Esophagus muscularis mucosa (tissue), 4 donors: ENCODE data around the gene MIOX. TPM values are rescaled to one million over a fixed set of nuclear protein-coding genes. Genes with fewer than 3 reads are reported as not detected.

ENCODE experiments used
- DNase-seq: peaks from one replicate; pipeline ENCODE4 v3.0.0-alpha.2; 2017; ENCODE audit errors: extremely low spot score
- H3K27ac ChIP-seq, 4 donors: fragments of 200-600 bp; sonication (generic); replicated peaks in 1 of 4; 1 replicate in 3 of 4; 2 replicates in 1 of 4; pipeline ENCODE4 v1.5.1; 2016 to 2019; ENCODE audit warnings: mild to moderate bottlenecking in 1 of 4
- H3K27me3 ChIP-seq, 4 donors: fragments of 200-600 bp; sonication (generic); one replicate each; pipeline versions ENCODE4 v1.5.1 to v1.6.0; 2016 to 2019
- H3K36me3 ChIP-seq, 4 donors: fragments of 200-600 bp; sonication (generic); one replicate each; pipeline ENCODE4 v1.5.1; 2016 to 2019
- H3K4me1 ChIP-seq, 4 donors: fragments of 200-600 bp; sonication (generic); one replicate each; pipeline ENCODE4 v1.5.1; 2016 to 2019
- H3K4me3 ChIP-seq, 4 donors: fragments of 200-600 bp; sonication (generic); 1 replicate in 2 of 4; 2 replicates in 2 of 4; pipeline ENCODE4 v1.5.1; 2016 to 2019; ENCODE audit warnings: mild to moderate bottlenecking in 4 of 4, moderate library complexity in 1 of 4
- H3K9me3 ChIP-seq, 4 donors: fragments of 200-600 bp; sonication (generic); 1 replicate in 3 of 4; 2 replicates in 1 of 4; pipeline ENCODE4 v1.5.1; 2016 to 2019
- EP300 ChIP-seq: sonication (generic); formaldehyde crosslinking; IDR thresholded peaks from one replicate; pipeline ENCODE4 v1.6.1; 2017; ENCODE audit warnings: antibody characterized with exemption
- POLR2A ChIP-seq: fragments of 450-650 bp; IDR thresholded peaks from one replicate; pipeline ENCODE4 v1.6.1; 2017; ENCODE audit warnings: antibody characterized with exemption, moderate library complexity, mild to moderate bottlenecking, low read depth
- POLR2AphosphoS5 ChIP-seq, 2 donors: sonication (generic); formaldehyde crosslinking; IDR thresholded peaks; one replicate each; pipeline ENCODE4 v1.6.1; 2017; ENCODE audit warnings: antibody characterized with exemption in 2 of 2
- WGBS: methylation state at CpG from one replicate; pipeline ENCODE4 v1.1.5; 2018; 5-methylcytosine and 5-hydroxymethylcytosine counted together
- intact Hi-C: fragments of 100-400 bp; cut with DNase I; formaldehyde crosslinking; loops from one replicate; pipeline ENCODE4 v1.15.1; 2023
- total RNA-seq, 4 donors: library from RNA; depleted of rRNA; stranded (reverse); fragments of >200 nt; gene quantifications; one replicate each; pipeline versions ENCODE4 v1.1.0 to v1.2.1, GENCODE V29; 2016
- TF ChIP-seq, protein P1 (sequence below), 3 experiments: fragments of 200-600 bp in 2 of 3; fragments of 450-650 bp in 1 of 3; sonication (generic) in 2 of 3; IDR thresholded peaks; one replicate each; pipeline ENCODE4 v1.5.1; 2017 to 2019; ENCODE audit warnings: antibody characterized with exemption in 3 of 3, mild to moderate bottlenecking in 2 of 3, moderate library complexity in 1 of 3

Gene MIOX
- total RNA-seq, 4 donors from 2014 or later = not detected

DNA sequence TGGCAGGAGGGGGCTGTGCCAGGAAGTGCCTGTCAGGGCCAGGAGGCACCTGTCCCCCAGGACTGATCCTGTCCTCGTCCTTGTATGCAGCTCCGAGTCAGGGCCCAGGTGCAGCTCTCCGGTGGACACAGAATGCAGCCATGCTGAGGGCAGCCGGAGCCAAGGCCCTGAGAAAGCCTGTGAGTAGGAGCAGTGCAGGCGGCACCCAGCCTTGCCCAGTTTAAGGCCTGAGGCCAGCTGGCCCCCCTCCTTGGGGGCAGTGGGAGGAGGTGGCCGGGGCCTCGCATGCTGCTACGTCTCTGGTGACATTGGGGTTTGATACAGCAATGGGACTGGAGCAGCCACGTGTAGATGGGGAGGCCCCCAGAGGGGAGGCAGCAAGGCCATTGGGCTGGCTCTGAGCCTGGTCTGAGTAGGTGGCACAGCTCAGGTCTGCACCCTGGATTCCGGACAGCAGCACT is 46.8 kb upstream of the MIOX start:
- Histone ChIP-seq H3K36me3 (peaks cover 56 to 89% (median 82%) of the 10 kb centered on the region in 4 donors), H3K27me3 (no peaks in the 10 kb centered on the region), H3K27ac (no peak overlapping the region), H3K4me1 (peaks cover 8 to 18% (median 14%) of the 10 kb centered on the region in 4 donors), H3K4me3 (no peak overlapping the region), H3K9me3 (no peaks in the 10 kb centered on the region)
- 100% methylated on average over 2 of the region's 10 CpGs for WGBS
- intact Hi-C loops = no loop called here
- DNase-seq = no peak
- TF ChIP-seq POLR2A = no peak
- TF ChIP-seq, protein P1, sequence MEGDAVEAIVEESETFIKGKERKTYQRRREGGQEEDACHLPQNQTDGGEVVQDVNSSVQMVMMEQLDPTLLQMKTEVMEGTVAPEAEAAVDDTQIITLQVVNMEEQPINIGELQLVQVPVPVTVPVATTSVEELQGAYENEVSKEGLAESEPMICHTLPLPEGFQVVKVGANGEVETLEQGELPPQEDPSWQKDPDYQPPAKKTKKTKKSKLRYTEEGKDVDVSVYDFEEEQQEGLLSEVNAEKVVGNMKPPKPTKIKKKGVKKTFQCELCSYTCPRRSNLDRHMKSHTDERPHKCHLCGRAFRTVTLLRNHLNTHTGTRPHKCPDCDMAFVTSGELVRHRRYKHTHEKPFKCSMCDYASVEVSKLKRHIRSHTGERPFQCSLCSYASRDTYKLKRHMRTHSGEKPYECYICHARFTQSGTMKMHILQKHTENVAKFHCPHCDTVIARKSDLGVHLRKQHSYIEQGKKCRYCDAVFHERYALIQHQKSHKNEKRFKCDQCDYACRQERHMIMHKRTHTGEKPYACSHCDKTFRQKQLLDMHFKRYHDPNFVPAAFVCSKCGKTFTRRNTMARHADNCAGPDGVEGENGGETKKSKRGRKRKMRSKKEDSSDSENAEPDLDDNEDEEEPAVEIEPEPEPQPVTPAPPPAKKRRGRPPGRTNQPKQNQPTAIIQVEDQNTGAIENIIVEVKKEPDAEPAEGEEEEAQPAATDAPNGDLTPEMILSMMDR (IDR thresholded peaks at IDR 0.05) = no peak
- TF ChIP-seq POLR2AphosphoS5 (IDR thresholded peaks at IDR 0.05) = no peak
- TF ChIP-seq EP300 = no peak

DNA sequence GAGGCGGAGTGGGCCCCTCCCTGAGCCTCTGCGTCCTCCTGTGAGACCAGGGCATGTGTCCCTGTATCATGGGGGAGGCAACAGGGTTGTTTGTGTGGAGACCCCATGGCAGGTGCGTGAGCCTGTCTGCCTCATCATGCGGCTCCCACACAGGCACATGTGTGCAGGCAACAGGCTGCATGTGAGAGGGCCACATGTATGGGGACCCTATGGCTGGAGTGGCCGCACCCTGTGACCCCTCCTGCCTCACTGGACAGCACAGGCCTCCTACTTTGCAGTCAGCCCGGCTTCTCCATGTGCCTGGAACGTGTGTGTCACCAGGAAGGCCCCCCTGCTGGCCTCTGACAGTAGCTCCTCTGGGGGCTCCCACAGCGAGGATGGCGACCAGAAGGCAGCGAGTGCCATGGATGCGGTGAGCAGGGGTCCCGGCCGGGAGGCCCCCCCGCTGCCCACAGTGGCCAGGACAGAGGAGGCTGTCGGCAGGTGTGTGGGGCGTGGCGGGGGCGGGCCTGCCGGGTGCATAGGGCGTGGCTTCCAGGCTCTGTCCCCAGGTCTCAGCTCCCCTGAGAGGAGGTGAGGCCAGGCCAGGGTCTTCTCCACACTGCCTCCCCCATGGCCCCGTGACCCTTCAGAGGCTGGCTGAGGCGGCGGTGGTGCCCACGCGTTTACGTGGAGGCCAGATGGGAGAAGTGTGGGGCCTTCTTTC is 46.0 kb upstream of the MIOX start:
- Histone ChIP-seq H3K27me3 (no peaks in the 10 kb centered on the region), H3K36me3 (peaks cover 62 to 89% (median 81%) of the 10 kb centered on the region in 4 donors), H3K9me3 (no peaks in the 10 kb centered on the region), H3K4me1 (peaks cover 8 to 25% (median 16%) of the 10 kb centered on the region in 4 donors), H3K4me3 (no peak overlapping the region), H3K27ac (no peak overlapping the region)
- no peak for DNase-seq
- 86% methylated on average over 20 of the region's 26 CpGs for WGBS
- intact Hi-C loops = no loop called here
- TF ChIP-seq, protein P1 (IDR thresholded peaks at IDR 0.05) = no peak
- TF ChIP-seq POLR2AphosphoS5 (IDR thresholded peaks at IDR 0.05) (no peak), EP300 (no peak), POLR2A (no peak)

DNA sequence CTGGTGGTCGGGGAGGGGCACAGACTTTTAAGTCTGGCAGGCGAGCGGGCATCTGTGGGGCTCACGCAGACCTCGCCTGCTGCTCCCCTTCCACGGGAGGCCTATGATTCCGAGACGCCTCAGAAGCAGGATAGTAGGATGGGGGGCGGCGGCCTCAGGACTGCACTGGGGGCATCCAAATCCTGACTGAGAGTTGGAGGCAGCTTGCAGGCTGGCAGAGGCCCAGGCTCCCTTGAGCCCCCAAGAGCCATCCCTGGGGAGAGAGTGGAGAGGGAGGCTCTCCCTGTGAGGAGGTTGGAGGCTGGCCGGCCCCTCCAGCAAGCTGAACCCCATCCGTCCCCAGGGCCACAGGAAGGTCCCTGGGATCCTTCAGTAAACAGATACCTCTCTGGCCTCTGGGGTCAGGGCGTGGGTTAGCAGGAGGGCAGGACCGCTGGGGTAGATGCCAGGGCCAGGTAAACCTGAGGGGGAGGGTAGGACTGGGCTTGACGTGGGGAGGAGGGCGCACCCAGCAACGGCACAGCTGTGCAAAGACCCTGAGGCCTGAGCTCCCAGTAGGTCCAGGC is 45.1 kb upstream of the MIOX start:
- H3K4me3 ChIP-seq = no peak overlapping the region
- H3K36me3 ChIP-seq = peaks cover 56 to 89% (median 81%) of the 10 kb centered on the region in 4 donors
- no peak for DNase-seq
- no peak overlapping the region for H3K27ac ChIP-seq
- TF ChIP-seq, protein P1 (IDR thresholded peaks at IDR 0.05) = no peak
- no peak for TF ChIP-seq POLR2A
- no peak for TF ChIP-seq POLR2AphosphoS5 (IDR thresholded peaks at IDR 0.05)
- TF ChIP-seq EP300 = no peak
- no peaks in the 10 kb centered on the region for H3K9me3 ChIP-seq
- 90% methylated on average over 7 of the region's 17 CpGs for WGBS
- peaks cover 8 to 25% (median 16%) of the 10 kb centered on the region in 4 donors for H3K4me1 ChIP-seq
- H3K27me3 ChIP-seq = no peaks in the 10 kb centered on the region
- intact Hi-C loops = no loop called here

DNA sequence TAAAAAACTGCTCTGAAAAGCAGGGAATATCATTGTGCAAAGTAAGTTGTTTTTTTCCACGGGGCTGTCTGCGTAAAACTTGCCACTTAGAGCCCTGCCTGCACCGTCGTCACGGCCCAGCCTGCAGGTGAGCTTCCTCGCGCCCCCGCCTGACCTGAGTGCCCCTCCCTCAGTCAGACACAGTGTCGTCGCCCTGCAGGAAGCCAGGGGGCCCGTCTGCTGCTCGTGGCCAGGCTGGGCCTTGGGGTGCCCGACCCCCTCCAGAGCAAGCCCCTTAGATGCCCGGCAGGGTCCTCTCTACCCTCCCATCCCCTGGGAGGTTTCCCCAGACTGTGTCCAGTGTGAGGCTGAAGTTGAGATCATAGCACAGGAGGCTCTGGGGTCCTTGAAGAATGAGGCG is 43.5 kb upstream of the MIOX start:
- TF ChIP-seq POLR2AphosphoS5 (IDR thresholded peaks at IDR 0.05) = peak in 1 of 2 donors; percentile 30
- TF ChIP-seq EP300 = no peak
- TF ChIP-seq, protein P1 (IDR thresholded peaks at IDR 0.05) = no peak
- no peak for TF ChIP-seq POLR2A
- Histone ChIP-seq H3K27ac (peak overlapping the region in 1 of 4 donors; percentile 38), H3K27me3 (no peaks in the 10 kb centered on the region), H3K9me3 (no peaks in the 10 kb centered on the region), H3K4me3 (no peak overlapping the region), H3K4me1 (peaks cover 8 to 25% (median 16%) of the 10 kb centered on the region in 4 donors), H3K36me3 (peaks cover 58 to 89% (median 81%) of the 10 kb centered on the region in 4 donors)
- DNase-seq = no peak
- WGBS = 78% methylated on average over 10 of the region's 15 CpGs
- intact Hi-C loops = no loop called here
